ENCODE measurements around the gene FAM89B.

Gene FAM89B

DNA sequence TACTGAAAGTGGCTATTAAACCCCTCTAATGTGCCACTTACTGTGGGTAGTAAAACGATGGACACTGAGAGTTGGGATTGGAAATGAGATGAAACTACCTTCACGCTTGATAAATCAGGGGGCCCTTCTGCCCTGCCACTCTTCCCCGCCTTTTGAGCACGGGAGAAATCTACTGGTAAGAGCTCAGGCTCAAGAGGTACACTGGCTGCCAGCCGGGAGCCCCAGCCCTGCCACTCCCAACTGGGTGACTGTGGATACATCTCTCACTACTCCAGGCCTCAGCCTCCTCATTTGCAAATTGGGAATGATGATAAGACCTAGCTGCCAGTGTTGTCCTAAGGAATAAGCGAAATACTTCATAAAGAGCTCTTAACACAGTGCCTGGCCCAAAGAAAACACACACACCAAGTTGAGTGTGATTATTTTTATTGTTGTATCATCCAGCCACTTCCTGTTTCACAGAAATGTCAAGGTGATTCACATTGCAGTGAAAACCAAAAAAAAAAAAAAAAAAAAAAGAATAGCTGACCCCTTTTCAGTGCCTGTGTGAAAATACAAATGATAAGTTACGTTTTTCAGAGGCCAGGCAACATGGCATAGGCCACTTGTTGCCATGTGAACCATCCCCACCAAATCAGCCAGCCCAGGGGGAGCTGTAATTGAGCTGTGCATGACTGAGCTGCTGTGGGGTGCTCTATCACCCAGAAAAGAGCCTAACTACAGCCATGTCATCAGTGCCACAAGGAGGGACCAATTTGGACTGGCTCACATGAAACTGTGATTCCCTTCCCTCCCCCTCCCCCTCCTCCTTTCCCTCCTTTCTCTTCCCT, 6.5 kb upstream of the FAM89B start:
- H3K4me3 ChIP-seq (ENCODE audit: low read length) = no peak overlapping the region
- TF ChIP-seq CTCF (IDR thresholded peaks at IDR 0.05; ENCODE audit: insufficient read depth, low read depth, low read length, missing control alignments) = no peak
- no peak for DNase-seq (ENCODE audit: low read depth)

GRCh38 chr11:65569164-65569972, 3.0 kb upstream of the FAM89B start:
- peak overlapping the region; percentile 93 for H3K4me3 ChIP-seq (ENCODE audit: low read length)
- no peak for DNase-seq (ENCODE audit: low read depth)
- TF ChIP-seq CTCF (IDR thresholded peaks at IDR 0.05; ENCODE audit: insufficient read depth, low read depth, low read length, missing control alignments) = no peak

DNA sequence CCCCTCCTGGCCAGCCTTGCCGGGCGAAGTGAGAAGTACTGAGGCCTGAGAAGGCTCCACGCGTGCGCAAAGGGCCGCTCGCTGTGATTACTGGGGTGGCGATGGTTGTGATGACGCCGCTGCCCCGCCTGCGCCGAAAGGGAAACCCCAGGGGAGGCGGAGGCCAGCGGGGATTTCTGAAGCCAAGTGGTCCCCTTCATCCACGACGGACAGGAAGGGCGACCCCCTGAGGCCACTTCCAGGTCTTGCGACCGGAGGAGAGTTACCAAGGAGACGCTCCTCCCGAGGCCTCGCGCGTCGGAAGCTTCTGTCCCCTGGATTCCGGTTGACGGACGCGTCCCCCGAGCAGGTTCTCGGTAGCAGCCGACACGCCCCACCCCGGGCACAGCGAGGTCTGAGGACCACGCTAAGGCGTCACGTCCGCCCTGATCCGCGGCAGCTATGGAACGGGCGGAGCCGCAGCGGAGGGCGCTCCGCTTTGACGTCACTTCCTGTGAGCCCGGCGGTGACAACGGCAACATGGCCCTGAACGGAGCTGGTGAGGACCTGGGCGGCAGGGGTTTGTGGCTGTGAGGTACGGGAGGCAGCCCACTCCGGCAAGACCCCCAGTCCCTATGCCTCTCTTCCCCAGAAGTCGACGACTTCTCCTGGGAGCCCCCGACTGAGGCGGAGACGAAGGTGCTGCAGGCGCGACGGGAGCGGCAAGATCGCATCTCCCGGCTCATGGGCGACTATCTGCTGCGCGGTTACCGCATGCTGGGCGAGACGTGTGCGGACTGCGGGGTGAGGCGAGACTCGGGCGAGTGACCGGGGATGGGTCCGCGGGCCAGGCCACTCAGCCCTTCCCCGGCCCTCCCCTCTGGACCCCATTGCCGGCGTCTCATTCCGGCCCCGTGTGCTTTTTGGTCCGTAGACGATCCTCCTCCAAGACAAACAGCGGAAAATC, 2.1 kb upstream of the FAM89B start, which contains the start of gene ZNRD2:
ZNRD2 (plus strand) TSS at position 505 of the 946 bp plus-strand sequence; CDS start at position 520, 15 bp downstream.
- peak; percentile 17 for TF ChIP-seq CTCF (IDR thresholded peaks at IDR 0.05; ENCODE audit: insufficient read depth, low read depth, low read length, missing control alignments)
- DNase-seq (ENCODE audit: low read depth) = peak; percentile 99
- peak within 1 kb of the TSS; percentile 93 for H3K4me3 ChIP-seq (ENCODE audit: low read length)

GRCh38 chr11:65571420-65571819, 918 bp upstream of the FAM89B start:
- H3K4me3 ChIP-seq (ENCODE audit: low read length) = peak overlapping the region; percentile 93
- no peak for DNase-seq (ENCODE audit: low read depth)
- TF ChIP-seq CTCF (IDR thresholded peaks at IDR 0.05; ENCODE audit: insufficient read depth, low read depth, low read length, missing control alignments) = no peak

GRCh38 chr11:65571940-65572339, 398 bp upstream of the FAM89B start:
- peak; percentile 76 for DNase-seq (ENCODE audit: low read depth)
- TF ChIP-seq CTCF (IDR thresholded peaks at IDR 0.05; ENCODE audit: insufficient read depth, low read depth, low read length, missing control alignments) = peak; percentile 67
- peak overlapping the region; percentile 93 for H3K4me3 ChIP-seq (ENCODE audit: low read length)

GRCh38 chr11:65573391-65574079, 1.2 kb downstream of the FAM89B start:
- peak overlapping the region; percentile 93 for H3K4me3 ChIP-seq (ENCODE audit: low read length)
- DNase-seq (ENCODE audit: low read depth) = peak; percentile 33
- TF ChIP-seq CTCF (IDR thresholded peaks at IDR 0.05; ENCODE audit: insufficient read depth, low read depth, low read length, missing control alignments) = no peak

Measured in epithelial cell of esophagus (primary cell).